CD4-positive, alpha-beta T cell treated with Interleukin-6 for 4 hours (primary cell): ENCODE results near the gene LSM3.
"Not testable (repeated sequence)": the region's sequence is repeated elsewhere in the genome, so short reads cannot be mapped to it uniquely, and the experiment has no call there.

Experiments used
- DNase-seq: peaks from one replicate; pipeline ENCODE4 v3.0.0-alpha.2; 2020; ENCODE audit warnings: mixed read lengths

Gene LSM3

GRCh38 chr3:14222900-14223594 lies 44.4 kb downstream of the LSM3 start:
- DNase-seq = no peak

GRCh38 chr3:14223595-14223994 lies 45.0 kb downstream of the LSM3 start:
- no peak for DNase-seq

DNA sequence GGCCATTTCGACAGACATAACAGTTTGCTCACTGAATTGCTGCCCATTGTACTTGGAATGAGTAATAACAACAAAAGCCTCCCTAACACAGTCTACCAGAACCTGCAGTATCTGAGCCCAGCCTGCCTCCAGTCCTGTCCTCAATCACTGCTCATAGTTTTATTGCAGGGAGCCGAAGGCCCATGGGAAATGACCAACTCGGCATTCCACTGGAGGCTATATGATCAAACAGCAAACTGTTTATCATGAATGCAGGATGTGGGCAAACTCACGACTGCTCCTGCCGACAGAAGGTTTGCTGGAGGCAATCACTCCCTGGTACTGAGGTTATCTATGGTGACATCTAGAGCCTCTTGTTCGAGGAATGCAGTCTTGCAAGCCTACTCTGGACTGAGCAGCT lies 46.3 kb downstream of the LSM3 start:
- no peak for DNase-seq

- no peak for DNase-seq
These were observed 46.8 kb downstream of the LSM3 start for GRCh38 chr3:14225421-14225820.

DNA sequence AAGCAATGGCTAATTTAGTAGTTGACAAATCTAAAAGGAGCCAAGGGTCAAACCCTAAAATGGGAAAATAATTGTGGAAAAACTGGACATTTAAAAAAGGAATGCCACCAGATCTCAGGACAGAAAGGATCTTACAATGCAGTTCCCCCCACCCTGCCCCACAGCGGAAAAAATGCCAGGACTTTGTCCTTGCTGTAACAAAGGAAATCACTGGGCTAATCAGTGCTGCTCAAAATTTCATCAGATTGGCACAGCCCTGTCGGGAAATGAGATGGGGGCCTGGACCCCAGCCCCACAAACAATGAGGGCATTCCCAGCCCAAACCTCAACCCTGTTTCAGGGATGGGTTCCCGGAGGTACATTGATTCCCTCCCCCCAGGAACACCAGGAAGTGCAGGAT lies 47.7 kb downstream of the LSM3 start:
- DNase-seq = not testable (repeated sequence)

GRCh38 chr3:14227856-14228255 lies 49.2 kb downstream of the LSM3 start:
- no peak for DNase-seq

DNA sequence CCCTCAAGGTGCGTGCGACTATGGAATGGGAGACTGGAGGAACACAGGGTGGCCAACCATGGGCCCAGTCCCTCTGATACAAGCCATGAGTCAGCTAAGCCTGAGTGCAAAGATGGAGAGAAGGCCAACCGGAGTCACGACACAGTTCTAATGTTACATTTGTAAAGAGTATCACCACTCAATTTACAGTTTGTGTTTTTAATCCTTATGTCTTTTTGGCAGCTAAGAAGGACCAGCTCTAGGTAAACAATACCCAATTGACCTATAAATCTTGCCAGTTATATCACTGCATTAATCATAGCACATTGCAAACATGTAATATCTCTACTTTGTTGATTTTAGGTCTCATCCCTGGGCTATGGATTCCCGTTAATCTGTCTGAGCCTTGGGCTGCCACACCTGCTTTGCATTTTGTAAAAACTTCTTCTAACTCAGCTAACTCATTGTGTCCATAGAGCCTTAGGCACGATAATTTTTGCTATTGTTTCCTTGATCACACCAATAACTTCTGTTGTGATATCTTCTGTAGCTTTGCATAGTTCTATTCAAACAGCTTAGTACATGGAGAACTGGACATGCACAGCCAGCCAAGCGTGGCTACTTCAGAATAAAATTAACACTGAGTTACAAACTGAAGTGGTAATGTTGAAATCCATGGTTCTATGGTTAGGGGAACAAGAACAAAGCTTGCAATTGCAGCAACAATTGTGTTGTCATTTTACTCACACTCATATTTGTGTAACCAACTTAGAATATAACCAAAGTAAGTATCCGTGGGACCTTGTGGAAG lies 50.3 kb downstream of the LSM3 start:
- DNase-seq = no peak

- not testable (repeated sequence) for DNase-seq
These were observed 51.1 kb downstream of the LSM3 start for GRCh38 chr3:14229695-14230094.

DNA sequence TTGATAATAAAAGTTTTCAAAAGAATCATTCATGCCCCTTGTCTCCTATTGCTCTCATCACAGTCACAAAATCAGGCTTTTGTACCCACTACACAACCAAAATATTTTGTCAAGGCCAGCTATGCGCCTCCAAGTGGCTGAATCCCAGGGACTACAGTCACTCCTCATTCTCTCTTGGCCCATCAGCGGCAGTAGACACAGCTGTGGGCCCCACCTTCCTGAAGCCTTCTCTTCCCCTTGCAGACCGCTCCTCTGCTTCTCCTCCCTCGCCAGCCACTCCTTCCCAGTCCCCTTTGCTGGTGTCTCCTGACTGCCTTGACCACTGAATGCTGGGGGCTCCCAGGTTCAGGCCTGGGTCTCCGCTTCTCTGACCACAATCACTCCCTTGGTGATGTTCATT lies 52.1 kb downstream of the LSM3 start:
- no peak for DNase-seq

DNA sequence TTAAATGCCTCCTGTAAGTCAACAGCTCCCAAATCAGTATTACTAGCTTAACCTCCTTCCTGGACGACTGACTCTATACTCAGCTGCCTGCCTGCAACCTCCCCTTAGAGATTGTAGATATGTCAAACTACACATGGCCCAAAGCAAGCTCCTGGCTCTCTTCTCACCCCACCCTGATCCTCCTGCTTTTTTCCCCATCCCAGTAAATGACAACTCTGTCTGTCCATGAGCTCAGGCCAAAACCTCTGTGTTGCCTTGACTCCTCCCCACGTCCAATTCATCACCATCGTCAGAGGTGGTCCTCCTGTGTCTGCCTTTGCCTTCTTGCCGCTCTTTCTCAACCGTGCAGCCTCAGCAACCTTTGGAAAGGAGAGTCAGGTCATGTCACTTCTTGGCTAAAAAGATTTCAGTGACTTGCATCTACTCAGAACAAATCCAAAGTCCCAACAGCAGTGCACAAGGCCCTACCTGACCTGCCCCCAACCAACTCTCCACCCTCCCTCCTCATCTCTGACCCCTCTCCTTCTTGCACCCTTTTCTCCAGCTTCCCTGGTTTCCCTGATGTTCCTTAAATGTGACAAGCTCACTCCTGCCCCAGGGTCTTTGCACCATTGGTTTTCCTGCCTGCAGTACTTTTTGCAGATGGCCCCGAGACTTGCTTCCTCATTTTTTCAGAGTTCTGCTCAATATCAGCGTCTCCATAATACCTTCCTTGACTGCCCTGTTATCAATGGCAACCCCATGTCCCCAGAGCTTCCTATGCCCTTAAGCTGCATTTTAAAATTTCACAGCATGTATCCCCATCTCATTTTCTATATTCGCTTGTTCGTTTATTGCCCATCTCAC lies 52.8 kb downstream of the LSM3 start:
- no peak for DNase-seq

- DNase-seq = no peak
These were observed 53.4 kb downstream of the LSM3 start for GRCh38 chr3:14231998-14232501.

GRCh38 chr3:14234251-14235002 lies 55.8 kb downstream of the LSM3 start:
- DNase-seq = no peak

- no peak for DNase-seq
These were observed 56.6 kb downstream of the LSM3 start for GRCh38 chr3:14235003-14235911.

- DNase-seq = no peak
These were observed 57.3 kb downstream of the LSM3 start for GRCh38 chr3:14235912-14236295.

DNA sequence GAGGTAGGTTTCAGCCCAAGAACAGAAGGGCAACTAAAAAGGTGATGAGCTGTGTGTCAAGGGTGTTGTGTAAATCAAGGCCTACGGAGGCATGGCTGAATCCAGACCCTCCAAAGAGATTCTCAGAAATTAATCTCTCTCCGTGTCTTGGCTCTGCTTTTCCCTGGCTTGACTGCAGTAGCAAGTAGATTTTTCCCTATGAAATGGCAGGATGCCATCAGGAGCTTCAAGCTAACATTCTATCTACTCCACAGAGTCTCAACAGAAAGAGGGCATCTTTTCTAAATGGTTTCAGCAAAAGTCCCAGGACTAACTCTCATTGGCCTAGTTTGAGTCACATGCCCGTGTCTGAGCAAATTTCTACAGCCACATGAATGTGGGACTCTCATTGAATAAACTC lies 58.3 kb downstream of the LSM3 start:
- DNase-seq = no peak

- no peak for DNase-seq
These were observed 58.8 kb downstream of the LSM3 start for GRCh38 chr3:14237457-14237856.

- DNase-seq = no peak
These were observed 59.7 kb downstream of the LSM3 start for GRCh38 chr3:14238356-14238755.

- no peak for DNase-seq
These were observed 60.3 kb downstream of the LSM3 start for GRCh38 chr3:14238930-14239329.

GRCh38 chr3:14239940-14240339 lies 61.3 kb downstream of the LSM3 start:
- no peak for DNase-seq

- DNase-seq = no peak
These were observed 61.7 kb downstream of the LSM3 start for GRCh38 chr3:14240366-14240765.

- DNase-seq = no peak
These were observed 63.1 kb downstream of the LSM3 start for GRCh38 chr3:14241716-14242115.
